Adrenal gland (tissue), 5 donors: Measurements from ENCODE around the gene ELOVL6.

Experiments
- CTCF ChIP-seq, 6 experiments: fragments of 450-650 bp in 4 of 6; fragments of 200-600 bp in 2 of 6; sonication (generic) in 1 of 6; IDR thresholded peaks; 1 replicate in 5 of 6; 2 replicates in 1 of 6; pipeline versions ENCODE4 v1.5.1 to v1.8.0; 2016 to 2021; ENCODE audit warnings: antibody characterized with exemption in 6 of 6, mild to moderate bottlenecking in 2 of 6, moderate library complexity in 1 of 6
- POLR2A ChIP-seq, 2 donors: fragments of 450-650 bp; IDR thresholded peaks; one replicate each; pipeline ENCODE4 v1.6.1; 2017; ENCODE audit warnings: antibody characterized with exemption in 2 of 2, mild to moderate bottlenecking in 2 of 2, moderate library complexity in 1 of 2
- donor health status: DM: no; HTN: no; CAD: no.

GRCh38 chr4:110198049-110198434 is 373 bp downstream of the ELOVL6 start:
- TF ChIP-seq CTCF (IDR thresholded peaks at IDR 0.05), result no peak
- TF ChIP-seq POLR2A (IDR thresholded peaks at IDR 0.05), result no peak
